ENCODE results near the gene PPP1R17.

The PPP1R17 gene

DNA sequence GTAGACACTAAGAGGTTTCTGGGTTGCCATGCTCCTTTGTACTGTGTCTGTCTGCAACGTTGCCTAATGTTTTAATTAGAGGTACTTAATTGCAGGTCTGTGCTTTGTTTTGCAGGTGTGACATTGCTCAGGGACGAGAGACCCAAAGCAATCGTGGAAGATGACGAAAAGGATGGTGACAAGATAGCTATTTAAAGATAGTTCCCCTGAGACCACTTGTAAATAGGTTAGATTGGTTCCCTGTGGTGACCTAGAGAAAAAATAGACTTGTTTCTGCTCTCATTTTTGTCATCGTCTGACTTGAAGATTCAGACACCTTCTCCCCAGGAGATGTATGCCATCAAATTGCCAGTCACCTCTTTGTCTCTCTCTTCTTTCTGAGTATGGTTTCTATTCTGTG lies 20.1 kb downstream of the PPP1R17 start:
- in situ Hi-C loops (cut with HindIII; ENCODE audit: low sequenced_read_pairs) = no loop called here
- H3K4me3 ChIP-seq (ENCODE audit: low read depth, low read length) = no peak overlapping the region
- TF ChIP-seq, protein P1, sequence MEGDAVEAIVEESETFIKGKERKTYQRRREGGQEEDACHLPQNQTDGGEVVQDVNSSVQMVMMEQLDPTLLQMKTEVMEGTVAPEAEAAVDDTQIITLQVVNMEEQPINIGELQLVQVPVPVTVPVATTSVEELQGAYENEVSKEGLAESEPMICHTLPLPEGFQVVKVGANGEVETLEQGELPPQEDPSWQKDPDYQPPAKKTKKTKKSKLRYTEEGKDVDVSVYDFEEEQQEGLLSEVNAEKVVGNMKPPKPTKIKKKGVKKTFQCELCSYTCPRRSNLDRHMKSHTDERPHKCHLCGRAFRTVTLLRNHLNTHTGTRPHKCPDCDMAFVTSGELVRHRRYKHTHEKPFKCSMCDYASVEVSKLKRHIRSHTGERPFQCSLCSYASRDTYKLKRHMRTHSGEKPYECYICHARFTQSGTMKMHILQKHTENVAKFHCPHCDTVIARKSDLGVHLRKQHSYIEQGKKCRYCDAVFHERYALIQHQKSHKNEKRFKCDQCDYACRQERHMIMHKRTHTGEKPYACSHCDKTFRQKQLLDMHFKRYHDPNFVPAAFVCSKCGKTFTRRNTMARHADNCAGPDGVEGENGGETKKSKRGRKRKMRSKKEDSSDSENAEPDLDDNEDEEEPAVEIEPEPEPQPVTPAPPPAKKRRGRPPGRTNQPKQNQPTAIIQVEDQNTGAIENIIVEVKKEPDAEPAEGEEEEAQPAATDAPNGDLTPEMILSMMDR (IDR thresholded peaks at IDR 0.05; ENCODE audit: low read depth, low read length) = no peak
- no peak for DNase-seq (ENCODE audit: low read depth, low spot score)

DNA sequence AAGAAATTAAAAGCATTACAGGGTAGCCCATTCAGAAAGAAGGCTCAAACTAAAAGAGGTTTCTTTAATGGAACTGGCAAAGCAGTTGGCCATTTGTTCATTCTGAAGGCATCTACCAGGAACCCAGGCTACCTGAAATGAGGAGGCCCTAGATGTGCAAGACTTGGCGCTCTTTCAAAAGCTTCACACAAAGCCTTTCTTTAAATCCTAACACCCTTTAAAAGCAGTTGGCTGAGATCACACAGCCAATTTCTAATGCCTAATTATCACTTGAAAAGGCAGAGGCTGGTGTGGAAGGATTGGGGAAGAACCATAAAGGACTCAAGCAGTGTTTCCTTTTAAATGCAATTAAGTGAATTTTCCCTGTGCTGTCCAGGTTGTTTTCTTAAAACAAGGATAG lies 23.2 kb downstream of the PPP1R17 start:
- TF ChIP-seq, protein P1 (IDR thresholded peaks at IDR 0.05; ENCODE audit: low read depth, low read length) = no peak
- in situ Hi-C loops (cut with HindIII; ENCODE audit: low sequenced_read_pairs) = no loop called here
- DNase-seq (ENCODE audit: low read depth, low spot score) = no peak
- H3K4me3 ChIP-seq (ENCODE audit: low read depth, low read length) = no peak overlapping the region

DNA sequence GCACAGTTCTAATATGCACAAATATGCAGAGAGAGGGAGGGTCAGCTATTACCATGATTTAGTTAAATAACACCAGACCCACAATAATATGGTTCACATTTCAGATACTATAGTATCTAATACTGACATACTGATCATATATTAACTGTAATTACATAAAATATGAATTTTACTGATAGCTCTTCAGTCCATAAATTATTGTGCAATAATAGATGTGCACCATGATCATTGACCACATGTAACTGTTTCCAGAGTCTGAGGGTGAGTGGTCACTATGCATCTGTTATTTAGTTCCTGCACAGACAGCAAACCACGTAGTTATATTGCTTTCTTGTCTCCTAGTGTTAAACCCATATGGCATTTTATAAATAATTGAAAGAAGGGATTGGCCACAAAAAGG lies 29.3 kb downstream of the PPP1R17 start:
- in situ Hi-C loops (cut with HindIII; ENCODE audit: low sequenced_read_pairs) = no loop called here
- DNase-seq (ENCODE audit: low read depth, low spot score) = no peak
- TF ChIP-seq, protein P1 (IDR thresholded peaks at IDR 0.05; ENCODE audit: low read depth, low read length) = no peak
- H3K4me3 ChIP-seq (ENCODE audit: low read depth, low read length) = no peak overlapping the region

DNA sequence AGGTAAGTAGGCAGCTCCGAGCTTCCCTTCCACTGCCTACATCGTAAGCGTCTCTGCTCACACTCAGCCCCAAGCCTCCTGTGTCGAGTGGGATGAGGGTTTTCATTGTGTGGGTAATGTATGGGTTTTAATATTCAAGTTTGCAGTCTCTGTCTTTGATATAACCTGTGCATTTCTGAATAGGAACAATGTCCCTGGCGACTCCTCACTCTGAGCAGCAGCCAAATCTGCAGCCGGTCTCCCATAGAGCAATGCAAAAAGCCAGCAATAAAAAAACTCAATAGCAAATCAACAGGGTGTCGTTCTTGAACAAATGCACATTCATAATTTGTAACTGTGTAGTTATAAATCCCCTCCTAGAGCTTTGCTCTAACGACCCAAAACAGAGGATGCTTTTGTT lies 33.4 kb downstream of the PPP1R17 start:
- H3K4me3 ChIP-seq (ENCODE audit: low read depth, low read length) = no peak overlapping the region
- TF ChIP-seq, protein P1 (IDR thresholded peaks at IDR 0.05; ENCODE audit: low read depth, low read length) = no peak
- in situ Hi-C loops (cut with HindIII; ENCODE audit: low sequenced_read_pairs) = no loop called here
- no peak for DNase-seq (ENCODE audit: low read depth, low spot score)

DNA sequence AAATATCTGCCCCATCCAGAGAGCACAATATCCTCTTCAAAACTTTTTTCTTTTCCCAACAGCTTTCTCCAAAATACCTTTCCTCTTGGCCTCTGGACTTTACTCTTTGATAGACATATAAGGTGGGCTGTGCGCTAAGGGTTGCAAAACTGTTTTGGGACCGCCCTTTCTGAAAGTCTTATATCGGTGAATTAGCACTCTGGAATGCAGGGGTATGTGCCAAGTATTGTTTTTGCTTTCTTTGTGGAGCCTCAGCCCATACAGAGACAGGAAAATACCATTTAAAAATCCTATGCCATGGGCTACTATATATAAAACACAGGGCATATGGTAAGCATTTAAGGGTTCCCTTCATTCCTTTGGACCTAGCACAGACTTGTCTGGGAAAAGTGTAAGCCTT lies 37.7 kb downstream of the PPP1R17 start:
- in situ Hi-C loops (cut with HindIII; ENCODE audit: low sequenced_read_pairs) = no loop called here
- no peak for DNase-seq (ENCODE audit: low read depth, low spot score)
- no peak overlapping the region for H3K4me3 ChIP-seq (ENCODE audit: low read depth, low read length)
- TF ChIP-seq, protein P1 (IDR thresholded peaks at IDR 0.05; ENCODE audit: low read depth, low read length) = no peak

DNA sequence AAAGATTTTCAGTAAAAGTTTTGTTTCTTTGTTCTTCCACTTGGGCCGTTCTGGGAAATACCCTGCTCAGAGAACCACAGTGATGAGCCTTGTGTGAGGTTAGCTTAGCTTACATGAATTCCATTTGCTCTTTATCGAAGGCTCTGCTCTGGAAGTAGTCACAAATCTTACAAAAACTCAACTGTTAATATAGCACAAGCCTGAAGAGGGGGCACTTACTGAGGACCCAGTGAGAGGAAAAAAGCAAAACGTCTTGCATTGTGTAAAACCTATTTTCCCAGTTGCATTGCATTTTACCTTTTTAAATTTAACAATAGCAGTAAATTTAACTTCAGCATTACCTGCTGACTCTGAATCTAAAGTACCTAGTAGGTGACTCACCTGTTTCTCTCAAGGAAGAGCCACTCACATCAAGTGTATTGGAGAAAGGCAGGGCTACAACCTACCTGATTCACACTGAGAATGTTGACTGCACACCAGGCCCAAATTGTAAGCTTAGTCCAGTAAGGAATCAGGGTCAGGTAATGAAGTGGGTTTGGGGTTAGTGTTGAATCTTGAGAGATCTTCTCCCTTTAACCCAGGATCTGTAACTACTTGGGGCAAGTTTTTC lies 42.3 kb downstream of the PPP1R17 start:
- no peak for DNase-seq (ENCODE audit: low read depth, low spot score)
- TF ChIP-seq, protein P1 (IDR thresholded peaks at IDR 0.05; ENCODE audit: low read depth, low read length) = peak; percentile 13
- in situ Hi-C loops (cut with HindIII; ENCODE audit: low sequenced_read_pairs) = no loop called here
- no peak overlapping the region for H3K4me3 ChIP-seq (ENCODE audit: low read depth, low read length)

DNA sequence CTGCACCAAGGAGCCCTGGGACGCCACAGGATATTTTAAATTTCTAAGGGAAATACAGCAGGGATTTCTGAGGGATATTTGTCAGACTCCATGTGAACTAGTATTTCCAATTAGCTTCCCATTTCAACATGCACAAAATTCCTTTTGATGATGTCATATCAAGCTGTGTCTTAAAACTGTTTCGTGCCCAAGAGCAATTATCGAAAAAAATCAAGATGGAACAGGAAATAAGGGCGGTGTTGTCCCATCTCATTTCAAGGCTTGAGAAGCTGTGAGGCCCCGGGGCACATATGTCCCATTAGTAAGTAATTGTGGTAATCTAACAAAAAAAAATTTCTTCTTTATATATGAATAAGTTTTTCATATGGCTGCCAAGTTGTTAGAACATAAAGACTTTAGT lies 47.4 kb downstream of the PPP1R17 start:
- DNase-seq (ENCODE audit: low read depth, low spot score) = no peak
- in situ Hi-C loops (cut with HindIII; ENCODE audit: low sequenced_read_pairs) = no loop called here

More for the DNA sequence above, 47.4 kb downstream of the PPP1R17 start:
- TF ChIP-seq, protein P1 (IDR thresholded peaks at IDR 0.05; ENCODE audit: low read depth, low read length) = no peak
- H3K4me3 ChIP-seq (ENCODE audit: low read depth, low read length) = no peak overlapping the region

Data from astrocyte of the spinal cord (primary cell).